D721Med (cell line): ENCODE results near the gene TPT1.
"Not testable (repeated sequence)": the region's sequence is repeated elsewhere in the genome, so short reads cannot be mapped to it uniquely, and the experiment has no call there.

ENCODE experiments used
- DNase-seq: peaks from one replicate; pipeline ENCODE4 v3.0.0; 2011; ENCODE audit warnings: low spot score; ENCODE audit not compliant: insufficient read length
- FAIRE-seq: peaks from 2 replicates; lab custom pipeline; 2011; peaks lifted over from hg19 to GRCh38; lab: Jason Lieb, UNC
- CTCF ChIP-seq: IDR thresholded peaks from 2 replicates; pipeline ENCODE4 v1.5.1; 2012; ENCODE audit warnings: mild to moderate bottlenecking, control low read depth; ENCODE audit not compliant: insufficient read depth; ENCODE audit errors: missing control alignments

TPT1 gene

GRCh38 chr13:45361596-45362206, 20.7 kb upstream of the TPT1 start:
- DNase-seq (no peak), FAIRE-seq (no peak)
- no peak for TF ChIP-seq CTCF

GRCh38 chr13:45356966-45357672, 16.1 kb upstream of the TPT1 start:
- no peak for TF ChIP-seq CTCF
- FAIRE-seq (no peak), DNase-seq (no peak)

GRCh38 chr13:45353895-45354294, 12.9 kb upstream of the TPT1 start:
- TF ChIP-seq CTCF, result no peak
- DNase-seq, result no peak
- FAIRE-seq, result no peak

DNA sequence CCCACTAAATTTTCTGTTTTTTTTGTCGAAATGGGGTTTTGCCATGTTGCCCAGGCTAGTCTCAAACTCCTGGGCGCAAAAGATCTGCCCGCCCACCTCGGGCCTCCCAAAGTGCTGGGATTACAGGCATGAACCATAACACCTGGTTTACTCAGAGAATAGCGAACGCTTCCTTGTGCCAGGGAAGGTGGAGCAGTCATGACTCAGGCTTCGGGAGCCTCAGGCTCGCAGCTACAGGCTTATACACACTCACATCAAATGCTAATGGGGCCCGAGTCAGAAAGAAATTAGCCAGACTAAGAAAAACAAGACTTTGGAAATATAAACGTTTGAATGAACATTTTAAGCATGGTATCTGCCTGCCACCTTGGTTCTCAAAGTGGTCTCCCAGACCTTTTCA, 11.0 kb upstream of the TPT1 start:
- no peak for TF ChIP-seq CTCF
- DNase-seq, result no peak

GRCh38 chr13:45350152-45350551, 9.2 kb upstream of the TPT1 start:
- TF ChIP-seq CTCF, result no peak
- DNase-seq (no peak), FAIRE-seq (no peak)

More for the DNA sequence above, 11.0 kb upstream of the TPT1 start:
- no peak for FAIRE-seq

DNA sequence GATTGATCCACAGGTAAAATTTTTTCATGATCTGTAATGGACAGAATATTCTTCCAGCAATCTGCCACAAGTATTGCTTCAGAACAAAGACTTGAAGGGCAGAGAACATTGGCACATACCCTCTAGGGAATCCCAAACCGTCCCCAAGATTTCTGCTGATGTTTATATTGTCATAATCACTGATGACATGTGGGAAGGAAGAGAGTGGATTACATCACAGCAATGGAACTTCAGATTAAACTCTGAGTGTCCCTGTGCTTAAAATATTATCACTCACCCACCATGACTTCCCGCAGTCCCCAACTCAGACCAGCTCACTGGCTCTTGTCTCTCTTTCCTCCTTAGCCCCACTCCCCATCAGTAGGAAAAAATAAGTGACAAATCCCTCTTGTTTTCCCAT, 8.5 kb upstream of the TPT1 start:
- no peak for DNase-seq
- no peak for TF ChIP-seq CTCF
- FAIRE-seq, result no peak

DNA sequence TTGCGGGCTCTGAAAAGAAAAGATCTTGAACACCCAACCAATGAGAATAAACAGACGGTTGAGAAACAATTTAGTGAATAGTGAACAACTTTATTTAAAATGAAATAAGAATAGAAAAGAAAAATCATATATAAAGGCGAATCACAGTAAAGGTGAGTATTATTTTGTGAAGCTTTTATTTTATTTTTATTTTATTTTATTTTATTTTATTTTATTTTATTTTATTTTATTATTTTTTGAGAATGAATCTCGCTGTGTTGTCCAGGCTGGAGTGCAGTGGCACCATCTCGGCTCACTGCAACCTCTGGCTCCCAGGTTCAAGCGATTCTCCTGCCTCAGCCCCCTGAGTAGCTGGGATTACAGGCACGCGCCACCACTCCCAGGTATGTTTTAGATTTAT, 3.1 kb upstream of the TPT1 start:
- FAIRE-seq, DNase-seq: not testable (repeated sequence)

DNA sequence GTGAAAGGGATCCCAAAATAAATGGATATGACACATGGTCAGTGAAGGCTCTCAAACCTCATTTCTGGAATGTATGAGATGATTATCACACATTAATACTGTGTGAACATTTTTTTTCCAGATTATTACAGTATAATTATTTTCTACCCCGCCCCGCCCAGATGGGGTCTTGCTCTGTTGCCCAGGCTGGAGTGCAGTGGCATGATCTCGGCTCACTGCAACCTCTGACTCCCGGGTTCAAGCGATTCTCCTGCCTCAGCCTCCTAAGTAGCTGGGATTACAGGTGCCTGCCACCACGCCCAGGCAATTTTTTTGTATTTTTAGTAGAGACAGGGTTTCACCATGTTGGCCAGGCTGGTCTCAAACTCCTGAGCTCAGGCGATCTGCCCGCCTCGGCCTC, 2.1 kb upstream of the TPT1 start:
- not testable (repeated sequence) for DNase-seq, FAIRE-seq

DNA sequence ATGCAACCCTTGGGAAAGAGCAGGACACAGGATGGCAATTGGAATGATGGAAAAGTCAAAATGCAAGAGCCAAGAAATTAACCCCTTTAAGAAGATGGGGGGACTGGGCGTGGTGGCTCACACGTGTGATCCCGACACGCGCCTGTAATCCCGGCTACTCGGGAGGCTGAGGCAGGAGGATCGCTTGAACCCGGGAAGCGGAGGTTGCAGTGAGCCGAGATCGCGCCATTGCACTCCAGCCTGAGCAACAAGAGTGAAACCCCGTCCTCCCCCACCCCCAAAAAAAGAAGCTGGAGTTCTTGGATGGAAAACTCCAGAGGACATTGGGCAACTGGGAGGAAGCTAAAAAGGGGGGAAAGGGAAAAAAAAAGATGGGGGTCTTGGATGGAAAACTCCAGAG, 1.7 kb upstream of the TPT1 start:
- DNase-seq, FAIRE-seq: not testable (repeated sequence)
